ENCODE data around the gene FNIP1.

FNIP1 gene

DNA sequence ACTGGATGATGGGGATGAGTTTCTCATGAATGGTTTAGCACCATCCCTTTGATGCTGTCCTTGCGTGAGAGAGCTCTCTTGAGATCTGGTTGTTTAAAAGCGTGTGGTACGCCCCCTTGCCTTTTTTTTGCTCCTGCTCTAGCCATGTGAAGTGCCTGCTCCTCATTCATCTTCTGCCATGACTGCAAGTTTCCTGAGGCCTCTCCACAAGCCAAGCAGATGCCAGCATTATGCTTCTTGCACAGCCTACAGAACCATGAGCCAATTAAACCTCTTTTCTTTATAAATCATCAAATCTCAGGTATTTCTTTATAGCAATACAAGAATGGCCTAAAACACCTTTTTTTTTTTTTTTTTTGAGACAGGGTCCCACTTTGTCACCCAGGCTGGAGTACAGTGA lies 32.8 kb downstream of the FNIP1 start:
- TF ChIP-seq, protein P1, sequence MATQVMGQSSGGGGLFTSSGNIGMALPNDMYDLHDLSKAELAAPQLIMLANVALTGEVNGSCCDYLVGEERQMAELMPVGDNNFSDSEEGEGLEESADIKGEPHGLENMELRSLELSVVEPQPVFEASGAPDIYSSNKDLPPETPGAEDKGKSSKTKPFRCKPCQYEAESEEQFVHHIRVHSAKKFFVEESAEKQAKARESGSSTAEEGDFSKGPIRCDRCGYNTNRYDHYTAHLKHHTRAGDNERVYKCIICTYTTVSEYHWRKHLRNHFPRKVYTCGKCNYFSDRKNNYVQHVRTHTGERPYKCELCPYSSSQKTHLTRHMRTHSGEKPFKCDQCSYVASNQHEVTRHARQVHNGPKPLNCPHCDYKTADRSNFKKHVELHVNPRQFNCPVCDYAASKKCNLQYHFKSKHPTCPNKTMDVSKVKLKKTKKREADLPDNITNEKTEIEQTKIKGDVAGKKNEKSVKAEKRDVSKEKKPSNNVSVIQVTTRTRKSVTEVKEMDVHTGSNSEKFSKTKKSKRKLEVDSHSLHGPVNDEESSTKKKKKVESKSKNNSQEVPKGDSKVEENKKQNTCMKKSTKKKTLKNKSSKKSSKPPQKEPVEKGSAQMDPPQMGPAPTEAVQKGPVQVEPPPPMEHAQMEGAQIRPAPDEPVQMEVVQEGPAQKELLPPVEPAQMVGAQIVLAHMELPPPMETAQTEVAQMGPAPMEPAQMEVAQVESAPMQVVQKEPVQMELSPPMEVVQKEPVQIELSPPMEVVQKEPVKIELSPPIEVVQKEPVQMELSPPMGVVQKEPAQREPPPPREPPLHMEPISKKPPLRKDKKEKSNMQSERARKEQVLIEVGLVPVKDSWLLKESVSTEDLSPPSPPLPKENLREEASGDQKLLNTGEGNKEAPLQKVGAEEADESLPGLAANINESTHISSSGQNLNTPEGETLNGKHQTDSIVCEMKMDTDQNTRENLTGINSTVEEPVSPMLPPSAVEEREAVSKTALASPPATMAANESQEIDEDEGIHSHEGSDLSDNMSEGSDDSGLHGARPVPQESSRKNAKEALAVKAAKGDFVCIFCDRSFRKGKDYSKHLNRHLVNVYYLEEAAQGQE (IDR thresholded peaks at IDR 0.05; ENCODE audit: low read depth): no peak
- no peak for TF ChIP-seq TAF1 (IDR thresholded peaks at IDR 0.05; ENCODE audit: low read depth)
- no peak for TF ChIP-seq NFIC (IDR thresholded peaks at IDR 0.05)
- TF ChIP-seq CREB1 (IDR thresholded peaks at IDR 0.05; ENCODE audit: low read depth): no peak
- TF ChIP-seq, protein P2, sequence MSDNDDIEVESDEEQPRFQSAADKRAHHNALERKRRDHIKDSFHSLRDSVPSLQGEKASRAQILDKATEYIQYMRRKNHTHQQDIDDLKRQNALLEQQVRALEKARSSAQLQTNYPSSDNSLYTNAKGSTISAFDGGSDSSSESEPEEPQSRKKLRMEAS (IDR thresholded peaks at IDR 0.05): no peak
- TF ChIP-seq EP300 (IDR thresholded peaks at IDR 0.05; ENCODE audit: borderline replicate concordance): no peak
- TF ChIP-seq EGR1 (IDR thresholded peaks at IDR 0.05): no peak
- TF ChIP-seq TCF12 (IDR thresholded peaks at IDR 0.05; ENCODE audit: low read depth): no peak
- no peak for TF ChIP-seq YY1 (IDR thresholded peaks at IDR 0.05; ENCODE audit: low read depth)
- TF ChIP-seq RAD21 (IDR thresholded peaks at IDR 0.05; ENCODE audit: low read depth): no peak
- no peak for TF ChIP-seq CEBPB (IDR thresholded peaks at IDR 0.05)
- TF ChIP-seq TEAD4 (IDR thresholded peaks at IDR 0.05): no peak

DNA sequence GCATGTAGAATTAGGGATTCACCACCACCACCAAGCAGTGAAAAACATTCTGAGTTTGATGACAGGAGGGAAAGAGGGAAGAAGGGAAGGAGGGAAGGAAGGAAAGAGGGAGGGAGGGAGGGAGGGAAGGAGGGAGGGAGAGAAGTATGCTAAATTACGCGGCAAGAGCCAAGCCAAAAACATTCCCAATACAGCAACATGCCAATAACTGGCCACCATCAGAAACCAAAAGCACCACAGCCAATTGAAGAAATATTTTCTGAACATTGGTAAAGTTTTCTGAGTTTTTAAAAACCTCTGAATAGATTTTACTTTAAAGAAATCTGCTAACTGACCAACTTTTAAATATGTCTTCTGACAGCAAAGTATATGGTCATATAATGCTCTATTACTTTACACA lies 36.0 kb downstream of the FNIP1 start:
- no peak for TF ChIP-seq YY1 (IDR thresholded peaks at IDR 0.05; ENCODE audit: low read depth)

DNA sequence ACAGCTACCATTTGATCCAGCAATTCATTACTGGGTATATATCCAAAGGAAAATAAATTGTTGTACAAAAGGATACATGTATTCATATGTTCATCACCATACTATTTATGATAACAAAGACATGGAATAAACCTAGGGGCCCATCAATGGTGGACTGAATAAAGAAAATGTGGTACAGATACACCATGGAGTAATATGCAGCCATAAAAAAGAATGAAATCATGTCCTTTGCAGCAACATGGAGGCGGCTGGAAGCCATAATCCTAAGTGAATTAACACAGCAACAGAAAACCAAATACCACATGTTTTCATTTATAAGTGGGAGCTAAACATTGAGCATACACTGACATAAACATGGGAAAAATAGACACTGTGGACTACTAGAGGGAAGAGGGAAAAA lies 37.1 kb downstream of the FNIP1 start:
- no peak for TF ChIP-seq YY1 (IDR thresholded peaks at IDR 0.05; ENCODE audit: low read depth)
- TF ChIP-seq EGR1 (IDR thresholded peaks at IDR 0.05): no peak
- TF ChIP-seq, protein P1 (IDR thresholded peaks at IDR 0.05; ENCODE audit: low read depth): no peak
- TF ChIP-seq TCF12 (IDR thresholded peaks at IDR 0.05; ENCODE audit: low read depth): no peak
- TF ChIP-seq, protein P2 (IDR thresholded peaks at IDR 0.05): no peak
- TF ChIP-seq TEAD4 (IDR thresholded peaks at IDR 0.05): no peak
- TF ChIP-seq NFIC (IDR thresholded peaks at IDR 0.05): no peak
- no peak for TF ChIP-seq CEBPB (IDR thresholded peaks at IDR 0.05)
- no peak for TF ChIP-seq ZBTB7A (IDR thresholded peaks at IDR 0.05; ENCODE audit: low read depth)
- TF ChIP-seq, protein P3, sequence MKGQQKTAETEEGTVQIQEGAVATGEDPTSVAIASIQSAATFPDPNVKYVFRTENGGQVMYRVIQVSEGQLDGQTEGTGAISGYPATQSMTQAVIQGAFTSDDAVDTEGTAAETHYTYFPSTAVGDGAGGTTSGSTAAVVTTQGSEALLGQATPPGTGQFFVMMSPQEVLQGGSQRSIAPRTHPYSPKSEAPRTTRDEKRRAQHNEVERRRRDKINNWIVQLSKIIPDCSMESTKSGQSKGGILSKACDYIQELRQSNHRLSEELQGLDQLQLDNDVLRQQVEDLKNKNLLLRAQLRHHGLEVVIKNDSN (IDR thresholded peaks at IDR 0.05): no peak

DNA sequence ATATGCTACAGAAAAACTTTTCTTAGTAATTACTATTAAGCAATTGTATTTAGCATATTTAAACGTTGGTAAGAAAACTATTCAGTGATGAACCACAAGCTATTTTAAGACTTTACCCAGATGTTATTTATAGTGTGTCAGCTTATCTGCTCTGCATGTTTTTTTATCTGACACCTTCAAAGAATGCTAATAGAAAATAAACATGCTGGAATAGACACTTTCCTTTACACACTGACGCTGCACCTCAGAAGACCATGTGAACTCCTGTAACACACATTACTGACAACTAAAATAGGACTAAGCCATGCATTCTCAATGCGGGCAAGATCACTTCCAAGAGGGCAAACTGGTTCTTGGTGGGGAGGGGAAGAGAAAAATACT lies 38.3 kb downstream of the FNIP1 start:
- TF ChIP-seq, protein P3 (IDR thresholded peaks at IDR 0.05): no peak
- TF ChIP-seq NFIC (IDR thresholded peaks at IDR 0.05): no peak
- TF ChIP-seq TCF12 (IDR thresholded peaks at IDR 0.05; ENCODE audit: low read depth): no peak
- no peak for TF ChIP-seq EP300 (IDR thresholded peaks at IDR 0.05; ENCODE audit: borderline replicate concordance)
- no peak for TF ChIP-seq CREB1 (IDR thresholded peaks at IDR 0.05; ENCODE audit: low read depth)
- TF ChIP-seq CEBPB (IDR thresholded peaks at IDR 0.05): no peak
- no peak for TF ChIP-seq RAD21 (IDR thresholded peaks at IDR 0.05; ENCODE audit: low read depth)
- TF ChIP-seq, protein P2 (IDR thresholded peaks at IDR 0.05): no peak
- TF ChIP-seq FOXM1 (IDR thresholded peaks at IDR 0.05; ENCODE audit: borderline replicate concordance, low read depth): no peak
- TF ChIP-seq ZBTB7A (IDR thresholded peaks at IDR 0.05; ENCODE audit: low read depth): no peak
- TF ChIP-seq EGR1 (IDR thresholded peaks at IDR 0.05): no peak
- TF ChIP-seq YY1 (IDR thresholded peaks at IDR 0.05; ENCODE audit: low read depth): no peak
- TF ChIP-seq, protein P1 (IDR thresholded peaks at IDR 0.05; ENCODE audit: low read depth): no peak
- TF ChIP-seq TAF1 (IDR thresholded peaks at IDR 0.05; ENCODE audit: low read depth): no peak
